Measurements from ENCODE around the gene RDX. TPM values are rescaled to one million over a fixed set of nuclear protein-coding genes. Genes with fewer than 3 reads are reported as not detected.
"Not testable (repeated sequence)": the region's sequence is repeated elsewhere in the genome, so short reads cannot be mapped to it uniquely, and the experiment has no call there.

RDX gene
- polyA plus RNA-seq, 10 donors: 67.0 to 103 (median 81.1) TPM

DNA sequence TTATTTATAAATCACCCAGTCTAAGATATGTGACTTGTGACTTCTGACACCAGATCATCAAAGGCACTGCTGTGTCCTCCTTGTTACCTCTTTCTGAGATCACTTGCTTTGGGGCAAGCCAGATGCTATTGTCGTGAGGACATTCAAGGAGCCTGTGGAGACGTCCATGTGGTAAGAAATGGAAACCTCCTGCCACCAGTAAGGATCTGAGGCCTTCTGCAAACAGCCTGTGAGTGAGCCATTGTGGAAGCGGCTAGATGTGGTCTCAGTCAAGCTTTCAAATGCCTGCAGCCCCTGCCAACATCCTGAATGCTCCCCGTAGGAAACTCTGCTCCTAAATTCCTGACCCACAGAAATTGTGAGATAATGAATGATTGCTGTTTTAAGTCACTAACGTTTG, 11.7 kb upstream of the RDX start:
- no peak for DNase-seq

DNA sequence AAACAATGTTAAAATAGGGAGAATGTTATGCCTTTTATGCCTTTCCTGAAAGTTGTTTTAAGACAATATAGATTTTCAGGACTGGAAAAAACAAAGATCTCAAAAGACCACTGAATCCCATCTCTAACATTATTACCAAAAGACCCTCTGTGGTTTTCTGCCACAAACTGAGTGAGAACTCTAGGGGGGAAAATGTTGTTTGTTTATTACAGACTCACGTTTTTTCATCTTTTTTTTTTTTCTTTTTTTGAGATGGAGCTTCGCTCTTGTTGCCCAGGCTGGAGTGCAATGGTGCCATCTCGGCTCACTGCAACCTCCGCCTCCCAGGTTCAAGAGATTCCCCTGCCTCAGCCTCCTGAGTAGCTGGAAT, 9.6 kb upstream of the RDX start:
- DNase-seq: not testable (repeated sequence)

DNA sequence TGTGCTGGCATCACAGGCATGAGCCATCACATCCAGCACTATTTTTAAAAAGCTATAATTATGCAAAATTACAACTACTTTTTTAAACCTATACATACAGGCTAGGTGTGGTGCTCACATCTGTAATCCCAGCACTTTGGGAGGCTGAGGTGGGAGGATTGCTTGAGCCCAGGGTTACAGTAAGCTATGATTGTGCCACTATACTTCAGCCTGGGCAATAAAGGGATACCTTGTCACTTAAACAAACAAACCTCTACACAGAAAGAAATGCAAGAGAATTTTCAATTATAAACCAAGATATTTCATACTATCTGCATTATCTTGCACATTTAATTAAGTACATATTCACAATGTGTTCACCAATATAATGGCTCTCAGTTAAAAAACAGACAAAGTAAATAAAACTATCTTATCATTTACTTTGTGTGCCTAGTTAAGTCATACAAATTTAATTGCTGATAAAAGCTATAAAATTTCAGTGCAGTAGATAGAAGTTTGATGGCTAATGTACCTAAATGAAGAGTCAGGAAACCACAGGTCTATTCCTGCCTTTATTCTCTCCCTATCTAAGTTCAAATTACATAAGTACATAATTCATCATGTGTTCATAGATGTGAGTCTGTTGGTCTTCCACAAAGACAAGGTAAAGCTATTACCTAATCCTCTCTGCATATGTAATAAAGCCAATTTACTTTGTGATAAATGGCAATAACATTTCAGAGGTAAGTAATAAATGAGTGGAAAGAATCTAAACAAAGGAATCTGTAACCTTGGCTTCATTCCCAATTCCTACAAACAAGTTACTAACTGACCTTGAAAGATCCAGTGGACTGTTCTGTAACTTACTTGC, 9.0 kb upstream of the RDX start:
- DNase-seq: no peak

DNA sequence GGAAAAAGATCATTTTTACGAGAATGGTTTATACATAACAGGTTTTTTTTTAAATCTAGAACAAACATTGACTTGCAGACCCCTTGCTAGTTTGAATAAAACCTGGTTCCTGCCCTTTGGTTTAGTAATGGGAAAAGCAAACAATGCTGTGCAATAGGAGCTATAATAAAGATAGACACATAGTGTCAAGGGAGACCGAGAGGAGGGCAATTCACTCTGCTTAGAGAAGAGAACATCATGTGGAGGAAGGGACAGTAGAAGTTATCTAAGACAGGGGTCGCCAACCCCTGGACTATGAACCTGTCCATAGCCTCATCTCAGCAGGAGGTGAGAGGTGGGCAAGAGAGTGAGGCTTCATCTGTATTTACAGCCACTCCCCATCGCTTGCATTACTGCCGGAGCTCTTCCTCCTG, 7.0 kb upstream of the RDX start:
- DNase-seq: no peak

DNA sequence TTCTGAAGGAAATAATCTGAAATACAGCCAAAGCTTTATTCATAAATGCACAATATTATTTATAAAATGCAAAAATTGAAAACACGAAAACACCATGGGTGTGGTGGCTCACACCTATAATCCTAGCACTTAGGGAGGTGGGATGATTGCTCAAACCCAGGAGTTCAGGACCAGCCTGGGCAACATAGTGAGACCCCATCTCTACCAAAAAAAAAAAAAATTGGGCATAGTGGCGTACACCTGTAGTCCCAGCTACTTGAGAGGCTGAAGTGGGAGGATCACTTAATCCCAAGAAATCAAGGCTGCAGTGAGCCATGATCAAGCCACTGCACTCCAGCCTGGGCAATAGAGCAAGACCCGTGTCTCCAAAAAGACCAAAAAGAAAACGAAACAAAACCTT, 5.2 kb upstream of the RDX start:
- no peak for DNase-seq

DNA sequence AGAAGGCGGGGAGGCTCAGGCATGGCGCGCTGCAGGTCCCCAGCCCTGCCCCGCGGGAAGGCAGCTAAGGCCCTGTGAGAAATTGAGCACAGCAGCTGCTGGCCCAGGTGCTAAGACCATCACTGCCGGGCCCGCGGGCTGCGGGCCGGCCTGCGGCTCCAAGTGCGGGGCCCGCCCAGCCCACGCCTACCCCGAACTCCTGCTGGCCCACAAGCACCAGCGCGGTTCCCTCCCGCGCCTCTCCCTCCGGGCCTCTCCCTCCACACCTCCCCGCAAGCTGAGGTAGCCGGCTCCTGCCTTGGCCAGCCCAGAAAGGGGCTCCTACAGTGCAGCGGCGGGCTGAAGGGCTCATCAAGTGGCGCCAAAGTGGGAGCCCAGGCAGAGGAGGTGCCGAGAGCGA, 4.6 kb upstream of the RDX start:
- no peak for DNase-seq

DNA sequence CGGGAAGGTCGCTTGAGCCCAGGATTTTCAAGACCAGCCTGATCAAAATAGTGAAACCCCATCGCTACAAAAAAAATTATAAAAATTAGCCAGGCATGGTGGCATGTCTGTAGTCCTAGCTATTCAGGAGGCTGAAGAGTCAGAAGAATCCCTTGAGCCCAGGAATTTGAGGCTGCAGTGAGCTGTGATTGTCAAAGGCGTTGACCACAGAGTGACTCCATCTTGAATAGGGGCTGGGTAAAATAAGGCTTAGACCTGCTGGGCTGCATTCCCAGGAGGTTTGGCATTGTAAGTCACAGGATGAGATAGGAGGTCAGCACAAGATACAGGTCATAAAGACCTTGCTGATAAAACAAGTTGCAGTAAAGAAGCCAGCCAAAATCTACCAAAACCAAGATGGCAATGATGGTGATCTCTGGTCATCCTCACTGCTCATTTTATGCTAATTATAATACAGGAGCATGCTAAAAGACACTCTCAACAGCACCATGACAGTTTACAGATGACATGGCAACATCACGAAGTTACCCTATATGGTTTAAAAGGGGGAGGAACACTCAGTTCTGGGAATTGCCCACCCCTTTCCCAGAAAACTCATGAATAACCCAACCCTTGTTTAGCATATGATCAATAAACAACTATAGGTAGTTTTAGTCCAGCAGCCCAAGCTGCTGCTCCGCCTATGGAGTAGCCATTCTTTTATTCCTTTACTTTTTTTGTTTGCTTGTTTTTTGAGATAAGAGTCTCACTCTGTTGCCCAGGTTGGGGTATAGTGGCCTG, 2.8 kb upstream of the RDX start:
- DNase-seq: no peak

DNA sequence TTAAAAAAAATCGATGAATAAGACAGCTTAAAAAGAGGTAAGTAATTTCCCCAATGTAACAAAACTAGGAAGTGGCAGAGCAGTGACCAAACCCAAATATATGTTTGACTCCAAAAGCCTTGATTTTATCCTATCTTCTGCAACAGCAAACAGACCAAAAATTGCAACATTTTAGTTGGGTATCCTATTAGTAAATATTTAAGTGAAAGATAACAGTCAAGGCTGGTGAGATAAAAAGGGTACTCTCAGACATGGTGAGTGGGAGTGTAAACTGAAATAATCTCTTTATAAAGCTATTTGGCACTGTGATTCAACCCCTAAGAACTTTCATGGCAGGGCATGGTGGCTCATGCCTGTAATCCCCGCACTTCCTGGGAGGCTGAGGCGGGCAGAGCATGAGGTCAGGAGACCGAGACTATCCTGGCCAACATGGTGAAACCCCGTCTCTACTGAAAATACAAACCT, 1.9 kb upstream of the RDX start:
- DNase-seq: no peak

DNA sequence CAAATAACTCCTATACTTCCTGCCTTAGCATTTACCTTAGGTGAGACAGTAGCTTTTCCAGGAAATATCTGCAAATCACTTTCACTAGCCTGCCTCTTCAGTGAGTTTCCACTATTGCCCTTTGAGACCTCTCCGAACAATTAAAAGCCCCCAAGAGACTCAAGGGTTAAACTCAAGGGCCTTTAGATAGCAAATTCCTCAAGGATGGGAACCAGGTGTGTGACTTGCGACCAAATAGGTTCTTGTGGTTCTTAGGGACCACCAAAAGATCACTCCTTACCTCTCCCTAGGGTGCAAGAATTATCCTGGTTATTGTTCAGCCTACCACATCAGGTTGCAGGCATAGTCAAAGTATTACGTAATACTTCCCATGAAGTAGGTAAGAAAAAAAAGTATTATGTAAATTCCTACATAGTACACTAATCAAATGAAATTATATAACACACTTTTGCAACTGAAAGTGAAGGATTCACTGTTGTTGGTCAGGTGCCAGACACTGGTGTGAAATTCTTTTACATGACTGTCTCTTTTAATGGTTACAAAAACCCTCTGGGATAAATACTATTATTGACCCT, 1.4 kb upstream of the RDX start:
- DNase-seq: no peak

DNA sequence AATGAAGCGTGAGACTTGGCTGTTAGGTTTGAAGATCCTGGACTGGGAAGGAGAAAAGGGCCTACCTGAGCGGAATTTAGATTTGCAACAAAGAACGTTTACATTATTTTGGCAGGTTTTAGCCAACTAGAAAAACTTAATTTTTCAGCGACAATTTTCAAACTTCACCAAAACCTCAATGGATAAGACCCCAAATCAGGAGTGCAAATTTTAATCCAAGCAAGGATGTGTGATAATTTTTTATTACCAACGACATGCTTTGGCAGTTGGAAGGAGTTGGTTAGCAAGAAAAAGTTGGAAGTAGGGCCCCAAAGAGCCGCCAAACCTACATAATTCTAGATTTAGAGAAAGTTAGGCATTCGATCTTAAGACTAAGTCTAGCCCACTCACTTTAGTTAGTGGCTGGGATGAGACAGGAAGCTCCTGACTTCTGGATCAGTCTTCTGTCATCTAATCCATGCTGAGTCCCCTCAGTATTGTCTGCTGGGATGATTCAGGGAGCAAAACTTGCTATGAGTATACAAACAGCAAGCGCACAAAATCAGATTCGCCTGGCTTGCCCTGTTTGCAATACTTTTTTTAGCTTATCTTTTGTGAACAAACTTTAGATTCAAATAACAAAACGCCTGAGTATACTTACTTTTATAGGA, 787 bp upstream of the RDX start:
- DNase-seq: peak in 1 of 3 donors; percentile 48

DNA sequence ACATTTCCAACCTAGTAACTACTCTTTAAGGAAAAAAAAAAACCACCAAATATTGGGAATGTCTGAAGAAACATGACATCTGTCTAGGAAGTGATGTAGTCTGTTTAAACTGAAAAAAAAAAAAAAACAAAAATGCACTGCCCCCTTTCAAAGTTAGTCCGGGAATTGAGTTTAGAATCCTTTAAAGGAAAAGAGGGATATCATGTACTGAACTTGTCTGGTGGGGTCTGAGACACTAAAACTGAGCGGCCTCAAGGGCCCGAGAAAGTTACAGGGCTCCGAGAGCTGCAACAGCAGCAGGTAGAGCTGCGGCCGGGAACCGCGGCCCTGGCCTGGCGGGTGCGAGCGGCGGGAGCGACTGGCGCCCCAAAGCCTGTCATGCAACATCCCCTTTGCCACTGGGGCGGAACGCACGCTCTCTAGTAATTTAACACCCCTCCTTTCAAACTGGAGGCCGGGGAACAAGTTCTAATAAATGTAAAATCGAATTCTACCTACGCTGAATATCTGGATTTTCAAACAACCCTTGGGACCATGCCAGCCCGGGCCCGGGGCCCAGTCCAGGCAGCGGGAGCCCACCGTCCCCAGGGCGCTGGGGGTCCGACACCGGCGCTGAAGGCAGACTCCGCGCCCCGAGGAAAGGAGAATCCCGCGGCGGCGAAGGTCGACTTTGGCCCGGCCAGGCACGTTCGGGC, 736 bp downstream of the RDX start:
- DNase-seq: peak; percentile 44 to 88 (median 75)

DNA sequence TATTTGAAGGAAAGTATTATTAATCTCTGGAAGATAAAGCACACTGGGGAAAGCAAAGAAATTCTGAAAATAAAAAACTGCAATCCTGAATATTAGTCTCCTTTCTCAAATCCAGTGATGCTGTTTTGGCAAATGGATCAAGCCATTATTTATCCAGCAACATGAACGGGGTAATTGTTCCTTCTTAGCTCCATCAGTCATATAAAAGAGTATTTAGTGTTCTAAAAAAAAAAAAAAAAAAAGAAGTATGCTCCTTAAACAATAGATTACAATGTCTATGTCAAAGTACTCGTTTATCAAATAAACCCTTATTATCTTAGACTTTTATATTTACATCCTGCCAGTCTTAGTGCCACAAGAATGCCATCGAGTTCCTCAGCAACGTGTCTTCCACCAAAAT, 1.3 kb downstream of the RDX start:
- DNase-seq: no peak

DNA sequence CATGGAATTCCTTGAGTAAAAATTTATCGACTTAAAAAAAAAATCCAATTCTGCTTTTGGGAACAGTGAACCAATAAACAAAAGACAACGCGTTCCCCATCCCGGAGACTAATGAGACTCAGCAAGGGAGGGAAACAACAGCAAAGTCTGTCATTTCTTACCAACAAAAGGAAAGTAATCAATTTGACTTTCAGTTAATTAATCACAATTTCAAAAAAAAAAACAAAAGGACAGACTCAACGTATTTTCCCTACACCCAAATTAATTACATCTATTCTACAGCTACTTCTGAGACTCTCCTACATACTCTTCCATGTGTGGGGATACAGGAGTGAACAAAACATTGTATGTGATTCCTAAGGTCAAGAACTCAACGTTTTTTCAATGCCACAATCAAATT, 1.9 kb downstream of the RDX start:
- no peak for DNase-seq

DNA sequence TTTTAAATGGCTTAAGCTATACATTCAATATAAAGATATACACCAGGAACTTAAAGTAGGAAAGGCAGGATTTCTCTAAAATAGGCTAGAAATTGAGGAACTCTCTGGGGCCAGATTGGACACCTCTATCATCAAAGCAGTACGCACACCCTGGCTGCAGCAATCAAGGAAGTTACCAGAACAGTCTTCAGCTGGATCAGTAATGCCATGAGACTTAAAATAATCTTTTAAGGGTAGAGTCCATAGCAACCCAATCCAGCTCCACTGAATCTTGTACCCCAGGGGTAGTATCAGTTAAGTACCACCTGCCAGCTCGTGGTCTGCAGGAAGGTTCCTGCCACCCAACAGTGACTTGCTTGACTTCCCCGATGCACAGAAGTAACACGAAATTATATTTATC, 3.0 kb downstream of the RDX start:
- no peak for DNase-seq

DNA sequence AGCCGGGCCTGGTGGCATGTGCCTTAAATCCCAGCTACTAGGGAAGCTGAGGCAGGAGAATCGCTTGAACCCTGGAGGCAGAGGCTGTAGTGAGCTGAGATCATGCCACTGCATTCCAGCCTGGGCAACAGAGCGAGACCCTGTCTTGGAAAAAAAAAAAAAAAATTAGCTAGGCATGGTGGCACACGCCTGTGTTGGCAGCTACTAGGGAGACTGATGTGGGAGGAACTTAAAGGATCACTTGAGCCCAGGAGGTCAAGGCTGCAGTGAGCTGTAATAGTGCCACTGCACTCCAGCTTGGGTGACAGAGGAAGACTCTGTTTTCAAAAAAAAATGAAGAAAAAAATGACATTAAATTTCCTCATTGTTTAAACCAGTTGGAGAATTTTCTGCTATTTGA, 4.3 kb downstream of the RDX start:
- not testable (repeated sequence) for DNase-seq

DNA sequence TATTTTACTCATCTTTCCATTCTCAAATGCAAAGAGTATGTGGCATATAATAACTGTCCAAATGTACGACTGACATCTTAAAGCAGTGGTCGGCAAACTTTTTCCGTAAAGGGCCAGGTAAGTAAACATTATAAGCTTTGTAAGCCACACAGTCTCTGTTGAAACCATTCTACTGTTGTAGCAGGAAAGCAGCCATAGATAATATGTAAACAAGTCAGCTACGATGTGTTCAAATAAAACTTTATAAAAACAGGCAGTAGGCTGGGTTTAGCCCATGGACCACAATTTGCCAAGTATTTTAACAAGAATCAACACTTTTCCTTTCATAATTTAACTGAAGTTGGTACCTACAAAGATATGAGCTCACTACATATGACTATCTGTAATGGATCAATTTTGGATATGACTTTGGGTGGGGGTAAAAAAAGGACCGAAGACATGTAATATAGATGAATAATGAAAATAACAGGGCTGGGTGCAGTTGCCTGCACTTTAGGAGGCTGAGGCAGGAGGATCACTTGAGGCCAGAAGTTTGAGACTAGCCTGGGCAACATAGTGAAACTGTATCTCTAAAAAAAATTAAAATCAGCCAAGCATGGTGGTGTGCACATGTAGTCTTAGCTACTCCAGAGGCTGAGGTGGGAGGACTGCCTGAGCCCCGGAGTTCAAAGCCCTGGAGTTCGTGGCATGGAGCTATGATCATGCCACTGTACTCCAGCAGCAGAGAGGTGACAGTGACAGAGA, 5.7 kb downstream of the RDX start:
- DNase-seq: no peak

DNA sequence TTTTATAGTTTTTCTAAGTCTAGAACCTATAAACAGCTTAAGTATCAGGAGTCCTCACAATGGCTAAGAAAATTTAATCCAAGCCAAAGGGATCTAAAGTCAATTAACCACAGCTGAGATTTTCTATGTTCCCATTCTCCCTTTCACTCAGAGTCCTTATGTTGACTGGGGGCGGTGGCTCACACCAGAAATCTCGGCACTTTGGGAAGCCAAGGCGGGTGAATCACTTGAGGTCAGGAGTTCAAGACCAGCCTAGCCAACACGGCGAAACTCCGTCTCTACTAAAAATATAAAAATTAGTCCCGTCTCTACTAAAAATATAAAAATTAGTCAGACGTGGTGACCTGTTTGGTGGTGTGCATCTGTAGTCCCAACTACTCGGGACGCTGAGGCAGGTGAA, 6.9 kb downstream of the RDX start:
- no peak for DNase-seq

DNA sequence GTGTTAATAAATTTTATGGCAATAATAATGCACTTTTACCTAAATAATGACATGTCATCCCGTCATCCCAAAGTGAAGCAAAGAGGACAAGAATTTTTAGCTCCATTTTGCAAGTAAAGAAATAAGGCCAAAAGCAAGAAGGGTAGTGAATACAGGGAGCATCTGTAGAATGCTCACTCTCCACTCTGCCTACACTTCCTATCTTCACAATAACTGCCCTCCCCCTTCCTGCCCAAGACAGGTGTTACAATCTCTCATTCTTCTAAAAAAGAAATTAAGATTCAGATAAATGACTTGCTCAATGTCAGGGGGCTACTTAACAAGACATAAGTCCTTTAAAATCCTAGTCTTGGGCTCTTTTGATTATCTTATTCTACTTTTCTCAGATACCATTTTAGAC, 8.9 kb downstream of the RDX start:
- no peak for DNase-seq

DNA sequence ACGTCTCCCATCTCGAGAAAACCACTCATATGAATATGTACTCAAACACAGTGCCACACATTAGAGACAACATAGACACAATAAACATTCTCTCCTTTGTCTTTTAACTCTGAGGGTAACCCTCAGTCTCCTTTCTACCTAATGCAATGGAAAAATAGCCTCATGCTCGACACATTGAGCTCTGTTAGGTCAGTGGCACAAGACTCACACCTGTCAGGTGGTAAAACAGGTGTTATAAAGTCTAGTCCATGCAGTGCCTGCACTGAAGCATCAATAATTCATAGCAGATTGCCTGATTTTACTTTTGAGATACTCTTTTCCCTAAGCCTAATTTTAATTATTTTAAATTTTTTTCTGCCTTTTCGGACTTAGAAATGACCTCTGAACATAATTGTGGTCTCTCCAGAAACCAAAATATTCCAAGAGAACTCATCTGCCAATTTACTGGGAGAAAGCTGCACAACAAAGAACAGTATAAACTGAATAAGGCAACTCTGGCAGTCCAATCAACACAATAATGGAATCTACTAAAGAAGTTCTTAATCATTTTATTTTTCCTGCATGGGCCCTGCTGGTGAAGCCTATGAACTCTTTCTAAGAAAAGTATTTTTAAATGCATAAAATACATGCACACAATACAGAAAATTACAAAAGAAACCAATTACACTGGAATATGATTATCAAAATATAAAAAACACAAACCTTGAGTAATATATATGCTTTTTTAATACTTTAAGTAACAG, 9.9 kb downstream of the RDX start:
- no peak for DNase-seq

DNA sequence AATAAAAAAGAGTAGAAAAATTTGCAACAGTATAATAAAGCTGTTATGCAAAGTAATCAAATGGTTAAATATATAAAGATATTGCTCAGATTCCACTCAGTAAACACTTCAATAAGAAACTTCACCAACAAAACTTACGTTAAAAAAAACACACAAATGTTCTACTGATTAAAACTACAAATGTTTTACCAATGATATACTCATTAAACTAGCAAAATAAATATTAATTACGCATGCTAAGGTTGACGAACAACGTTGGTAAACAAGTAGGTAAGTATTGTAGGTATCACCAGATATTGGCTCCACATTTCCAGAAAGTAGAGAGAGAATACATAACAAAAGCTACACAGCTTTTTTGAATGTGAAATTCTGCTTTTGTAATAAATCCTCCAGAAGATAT, 12.6 kb downstream of the RDX start:
- no peak for DNase-seq

All from muscle of back (tissue), 11 donors.